HG02571 (cell line): Measurements from ENCODE around the gene FAM234B.
"Not testable (repeated sequence)": the region's sequence is repeated elsewhere in the genome, so short reads cannot be mapped to it uniquely, and the experiment has no call there.

Experiments
- ATAC-seq: cut with Tn5 transposase; IDR thresholded peaks from one replicate; pipeline ENCODE4 v1.9.1; 2021; ENCODE audit warnings: mild to moderate bottlenecking, moderate library complexity; ENCODE audit not compliant: unreplicated experiment

The FAM234B gene

DNA sequence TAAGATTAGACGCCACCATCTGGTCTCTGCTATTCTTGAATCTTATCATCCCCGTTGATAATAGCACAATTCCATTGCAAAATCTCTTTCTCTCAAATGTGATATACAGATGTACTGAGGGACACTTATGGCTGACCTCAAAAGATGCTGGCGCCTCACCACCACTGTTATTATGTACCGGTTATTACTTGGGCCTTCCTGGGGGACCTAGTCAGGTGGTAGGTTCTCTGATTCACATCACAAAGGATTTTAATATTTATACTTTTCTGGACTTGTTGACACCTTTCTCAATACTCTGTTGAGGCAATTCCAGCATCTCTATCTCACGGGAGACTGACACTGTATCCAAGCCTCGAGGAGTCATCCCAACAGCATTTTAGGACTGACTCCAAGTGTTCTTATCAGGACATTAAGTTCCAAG is 21.3 kb upstream of the FAM234B start:
- no peak for ATAC-seq

DNA sequence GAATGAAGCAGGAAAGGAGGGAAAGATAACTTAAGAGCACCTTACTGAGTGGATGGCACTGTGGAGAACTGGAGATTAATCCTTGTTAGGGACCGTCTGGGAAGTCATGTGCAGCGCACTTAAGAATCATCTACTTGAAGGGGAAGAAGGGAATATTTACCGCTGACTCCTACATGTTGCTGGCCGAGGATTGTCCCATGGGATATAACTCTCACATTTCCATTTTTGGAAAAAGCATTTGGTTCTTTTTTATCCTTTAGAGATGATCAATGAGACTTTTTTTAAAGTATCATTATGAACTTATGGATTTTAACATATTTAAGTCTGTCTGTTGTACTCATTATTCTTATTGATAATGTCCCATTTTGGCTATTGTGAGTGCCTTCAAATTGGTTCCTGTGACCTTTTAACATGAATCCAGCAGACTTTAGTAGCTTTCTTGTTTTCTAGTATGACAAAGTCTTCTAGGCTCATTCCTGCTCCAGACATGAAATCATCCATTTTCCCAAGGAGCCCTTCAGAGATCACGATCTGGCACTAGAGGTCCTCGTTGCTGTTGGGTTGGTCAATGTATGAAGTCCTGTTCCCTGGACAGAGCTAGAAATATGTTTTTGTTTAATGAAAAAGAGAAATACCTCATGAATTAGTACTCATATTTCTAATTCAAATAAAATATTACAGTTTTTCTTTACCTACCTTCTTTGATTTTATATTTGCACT is 20.2 kb upstream of the FAM234B start:
- ATAC-seq, result no peak

DNA sequence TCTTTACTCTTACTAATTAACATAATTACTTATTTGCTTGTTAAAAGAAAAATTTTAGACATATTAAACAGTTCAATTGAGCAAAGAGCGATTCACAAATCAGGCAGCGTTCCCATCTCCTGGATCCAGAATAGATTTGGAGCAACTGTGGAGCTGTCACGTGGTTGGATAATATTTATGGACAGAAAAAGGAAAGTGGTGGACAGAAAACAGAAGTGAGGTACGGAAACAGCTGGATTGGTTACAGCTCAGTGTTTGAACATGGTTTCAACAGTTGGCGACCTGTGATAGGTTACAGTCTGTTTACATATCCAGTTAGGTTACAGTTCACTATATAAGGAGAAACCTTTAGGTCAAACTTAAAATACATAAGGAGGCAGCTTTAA is 19.7 kb upstream of the FAM234B start:
- no peak for ATAC-seq

DNA sequence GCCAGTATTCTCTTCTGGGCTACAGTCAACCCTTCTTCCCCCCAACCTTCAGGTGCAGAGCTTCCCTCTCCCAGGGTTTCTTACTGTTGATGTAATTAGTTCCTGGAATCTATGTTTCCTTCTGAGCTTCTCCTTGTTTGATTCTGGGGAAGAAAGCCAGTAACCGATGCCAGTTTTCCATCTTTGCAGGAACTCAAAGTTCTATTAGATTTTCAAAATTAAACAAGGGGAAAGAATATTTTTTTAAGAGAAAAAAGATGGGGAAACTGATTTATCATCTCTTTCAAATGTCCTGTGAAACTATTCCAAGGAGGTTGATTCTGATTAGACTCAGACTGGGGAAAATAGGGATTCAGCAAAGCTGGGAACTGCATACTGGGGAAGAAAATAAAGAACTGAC is 17.9 kb upstream of the FAM234B start:
- no peak for ATAC-seq

DNA sequence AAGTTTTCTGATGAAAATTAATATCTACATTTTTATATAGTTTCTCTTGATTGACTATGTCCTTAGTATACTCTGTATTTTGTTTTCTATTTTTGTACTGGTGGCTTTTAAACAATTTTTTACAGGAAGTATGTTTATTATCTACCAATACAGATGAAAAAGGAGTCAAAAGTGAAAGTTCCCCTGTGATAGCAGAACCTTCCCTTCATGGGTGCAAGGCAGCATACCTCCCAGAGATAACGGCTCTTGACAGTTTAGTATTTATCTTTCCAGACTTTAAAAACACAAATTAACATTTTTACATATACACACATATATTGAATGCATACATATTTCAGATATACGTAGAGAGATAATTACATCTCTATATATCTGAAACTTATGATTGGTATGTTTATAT is 17.1 kb upstream of the FAM234B start:
- no peak for ATAC-seq

DNA sequence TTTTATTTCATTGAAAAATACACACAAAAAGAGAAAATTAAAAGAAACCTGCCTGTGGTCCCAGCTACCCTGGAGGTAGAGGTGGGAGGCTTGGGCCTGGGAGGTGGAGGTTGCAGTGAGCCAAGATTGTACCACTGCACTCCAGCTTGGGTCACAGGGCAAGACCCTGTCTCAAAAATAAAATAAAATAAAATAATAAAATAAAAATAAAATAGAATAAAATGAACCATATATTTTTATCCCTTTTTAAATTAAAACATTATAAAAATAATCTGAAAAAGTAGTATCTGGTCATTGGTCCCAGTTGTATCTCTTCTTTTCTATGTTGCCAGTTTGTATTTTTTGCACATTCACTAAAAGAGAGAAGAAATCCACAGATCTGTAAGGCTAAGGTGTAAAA is 16.7 kb upstream of the FAM234B start:
- ATAC-seq, result no peak

DNA sequence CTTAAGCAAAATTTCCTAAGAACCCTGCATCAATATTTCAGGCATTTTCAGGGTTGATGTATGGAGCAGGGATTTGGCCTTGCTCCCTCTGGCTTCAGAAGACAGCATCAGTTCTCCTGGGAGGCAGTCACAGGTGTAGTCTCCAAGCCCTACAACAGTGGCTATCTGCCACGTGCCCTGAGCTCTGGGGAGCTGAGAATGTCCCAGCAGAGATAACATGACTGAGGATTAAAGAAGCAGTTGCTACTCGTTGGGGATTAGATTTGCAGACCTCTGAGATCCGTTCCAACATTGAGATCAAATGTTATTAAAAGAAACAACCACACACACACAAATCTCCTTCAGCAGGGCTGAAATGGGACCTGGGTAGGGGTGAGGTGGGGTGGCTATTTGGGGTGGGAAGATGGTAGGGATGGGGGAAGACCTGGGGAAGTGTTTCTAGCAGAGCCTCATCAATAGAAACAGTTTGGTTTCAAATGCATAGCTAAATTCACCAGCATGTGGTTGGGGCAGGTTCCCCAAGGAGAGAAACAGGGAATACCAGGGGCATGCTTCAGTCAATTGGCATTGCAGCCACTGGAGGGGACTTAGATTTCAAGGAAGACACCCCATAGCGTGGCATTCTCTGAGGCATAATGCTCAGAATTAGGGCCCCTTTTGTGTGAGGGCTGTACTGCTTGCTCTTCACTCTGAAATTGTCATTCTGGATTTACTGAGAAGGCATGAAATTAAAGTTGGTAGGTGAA is 15.2 kb upstream of the FAM234B start:
- ATAC-seq, result no peak

DNA sequence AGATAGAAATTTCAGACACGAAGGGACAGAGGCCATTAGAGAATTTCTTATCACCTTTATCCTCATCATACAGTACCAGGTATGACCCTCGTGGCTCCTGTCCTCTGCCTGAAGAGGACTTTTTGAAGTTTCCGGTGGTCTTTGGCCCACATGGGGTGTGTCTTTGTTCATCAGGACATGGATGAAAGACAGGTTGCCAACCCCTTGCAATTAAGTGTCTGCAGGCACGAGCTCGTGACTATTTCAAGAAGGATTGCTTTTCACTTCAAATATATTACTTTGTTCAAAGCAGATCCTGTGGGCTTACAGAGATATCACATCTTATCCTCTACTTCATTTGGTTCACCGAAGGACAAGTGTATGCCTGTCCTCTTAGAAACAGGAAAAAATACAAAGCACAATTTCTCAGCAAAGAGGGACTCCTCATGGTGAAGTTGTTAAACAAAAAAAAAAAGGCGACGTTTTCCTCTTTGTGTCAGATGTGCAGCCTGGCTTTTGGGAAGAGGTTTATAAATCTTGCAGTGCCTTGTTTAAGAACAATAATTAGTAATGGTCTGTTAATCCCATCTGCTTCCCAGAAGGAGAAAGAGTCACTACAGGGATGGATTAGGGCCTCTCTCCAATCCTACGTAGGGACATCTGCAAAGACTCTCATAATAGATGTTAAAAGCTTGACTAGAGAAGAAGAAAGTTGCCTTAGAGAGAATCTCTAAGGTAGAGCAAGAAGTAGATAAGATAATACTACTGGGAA is 13.5 kb upstream of the FAM234B start:
- no peak for ATAC-seq

DNA sequence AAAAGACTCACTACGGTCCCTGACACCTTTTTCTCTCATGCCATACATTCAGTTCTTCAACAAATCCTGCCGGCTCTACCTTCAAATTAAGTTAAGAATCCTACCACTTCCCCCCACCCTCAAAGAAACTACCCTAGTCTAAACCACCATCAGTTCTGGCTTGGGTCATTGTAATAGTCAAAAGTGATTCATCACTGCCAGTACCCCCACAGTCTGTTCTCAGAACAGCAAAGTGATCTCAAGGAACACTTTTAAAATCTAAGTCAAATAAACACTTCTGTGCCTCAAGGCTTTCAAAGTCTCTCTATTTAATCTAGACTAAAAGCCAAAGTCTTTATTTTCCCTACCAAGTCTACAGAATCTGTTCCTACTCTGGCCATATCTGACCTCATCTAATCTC is 12.0 kb upstream of the FAM234B start:
- no peak for ATAC-seq

DNA sequence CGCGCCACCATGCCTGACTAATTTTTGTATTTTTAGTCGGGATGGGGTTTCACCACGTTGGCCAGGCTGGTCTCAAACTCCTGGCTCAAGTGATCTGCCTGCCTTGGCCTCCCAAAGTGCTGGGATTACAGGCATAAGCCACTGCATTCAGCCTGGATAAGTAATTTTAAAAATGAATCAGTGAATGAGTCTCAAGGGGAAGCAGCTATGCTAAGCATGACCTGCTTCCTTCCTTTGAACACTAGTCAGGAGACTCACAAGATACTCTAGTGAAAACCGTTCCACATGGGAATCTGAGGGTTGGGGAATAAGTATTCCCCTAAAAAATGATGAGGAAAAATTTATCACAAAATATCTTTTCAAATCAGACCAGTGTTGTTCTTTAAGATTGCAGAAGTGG is 10.7 kb upstream of the FAM234B start:
- no peak for ATAC-seq

DNA sequence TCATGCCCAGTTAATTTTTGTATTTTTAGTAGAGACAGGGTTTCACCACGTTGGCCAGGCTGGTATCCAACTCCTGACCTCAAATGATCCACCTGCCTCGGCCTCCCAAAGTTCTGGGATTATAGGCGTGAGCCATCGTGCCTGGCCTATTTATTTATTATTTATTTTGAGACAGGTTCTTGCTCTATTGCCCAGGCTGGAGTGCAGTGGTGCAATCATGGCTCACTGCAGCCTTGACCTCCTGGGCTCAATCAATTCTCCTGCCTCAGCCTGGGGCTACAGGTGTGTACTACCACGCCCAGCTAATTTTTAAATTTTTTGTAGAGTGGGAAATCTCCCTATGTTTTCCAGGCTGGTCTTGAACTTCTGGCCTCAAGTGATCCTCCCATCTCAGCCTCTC is 8.8 kb upstream of the FAM234B start:
- not testable (repeated sequence) for ATAC-seq

DNA sequence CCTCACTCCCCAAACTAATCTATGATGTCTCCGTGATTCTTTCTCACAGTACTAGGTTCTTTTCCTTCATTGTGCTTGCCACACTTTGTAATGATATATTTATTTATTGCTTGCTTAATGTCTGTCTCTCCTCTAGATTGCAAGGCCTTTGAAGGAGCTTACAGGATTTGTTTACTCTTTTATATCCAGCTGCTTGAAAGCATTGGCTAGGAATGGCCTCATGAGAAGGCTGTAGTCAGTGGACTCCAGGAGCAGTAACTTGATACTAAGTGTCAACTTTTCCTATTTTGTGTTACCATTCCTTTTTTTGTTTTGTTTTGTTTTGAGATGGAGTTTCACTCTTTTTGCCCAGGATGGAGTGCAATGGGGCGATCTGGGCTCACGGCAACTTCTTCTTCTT is 7.3 kb upstream of the FAM234B start:
- ATAC-seq, result no peak

DNA sequence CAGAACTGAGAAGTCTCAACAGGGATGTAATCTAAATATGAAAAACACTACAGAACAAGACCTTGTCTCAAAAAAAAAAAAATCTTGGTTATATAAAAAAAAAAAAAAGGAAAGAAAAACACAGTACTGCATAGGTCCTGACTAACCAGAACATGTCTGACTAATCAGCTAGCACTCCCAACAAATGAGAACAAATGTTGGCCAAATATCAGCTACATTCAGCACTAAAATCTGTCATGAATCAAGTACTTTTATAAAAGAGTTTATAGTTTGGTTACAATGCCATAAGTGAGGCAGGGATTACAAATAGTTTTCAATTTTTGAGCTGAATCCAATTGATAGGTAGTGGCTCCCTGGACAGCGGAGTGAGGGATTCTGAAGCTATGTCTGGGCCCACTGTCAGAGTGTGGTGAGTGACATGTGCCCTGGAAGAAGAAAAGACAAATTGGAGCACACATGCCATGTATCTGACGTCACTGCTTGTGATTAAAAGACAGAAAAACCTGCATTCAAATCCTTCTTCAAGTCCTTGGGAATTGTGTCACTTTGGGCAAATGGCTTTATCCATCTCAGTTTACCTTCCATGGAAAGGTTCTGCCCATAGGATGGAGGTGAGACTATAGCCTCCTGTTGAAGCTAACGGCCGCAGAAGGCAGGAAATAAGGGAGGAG is 5.6 kb upstream of the FAM234B start:
- ATAC-seq, result no peak

DNA sequence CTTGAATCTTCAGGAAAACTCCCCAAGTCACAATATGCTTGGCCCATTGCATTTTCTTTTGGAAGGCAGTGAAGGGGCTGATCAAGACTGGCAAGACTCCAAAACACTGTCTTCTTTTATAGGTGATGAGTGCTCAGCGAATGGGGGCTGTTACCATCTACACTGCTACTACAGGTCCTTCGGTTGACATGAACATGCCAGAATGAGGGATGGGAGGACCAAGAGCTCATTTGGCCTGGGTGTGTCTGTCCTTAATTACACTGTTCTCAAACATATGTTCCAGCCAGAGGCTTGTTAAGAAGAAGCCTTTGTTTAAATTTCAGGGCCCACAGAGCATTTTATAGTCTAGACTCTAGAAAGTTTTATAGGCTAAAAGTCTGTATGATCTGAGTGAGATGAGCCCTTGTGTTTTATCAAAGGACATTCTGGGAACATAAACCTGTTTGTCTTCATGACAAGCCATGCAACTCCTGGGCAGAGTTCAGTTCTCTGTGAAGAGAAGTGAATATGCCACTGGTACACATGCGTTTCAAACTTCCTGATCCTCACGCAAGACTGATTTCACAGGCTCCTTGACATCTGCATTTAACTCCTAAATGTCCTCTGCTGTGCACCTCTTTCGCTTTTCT is 4.7 kb upstream of the FAM234B start:
- ATAC-seq, result no peak

DNA sequence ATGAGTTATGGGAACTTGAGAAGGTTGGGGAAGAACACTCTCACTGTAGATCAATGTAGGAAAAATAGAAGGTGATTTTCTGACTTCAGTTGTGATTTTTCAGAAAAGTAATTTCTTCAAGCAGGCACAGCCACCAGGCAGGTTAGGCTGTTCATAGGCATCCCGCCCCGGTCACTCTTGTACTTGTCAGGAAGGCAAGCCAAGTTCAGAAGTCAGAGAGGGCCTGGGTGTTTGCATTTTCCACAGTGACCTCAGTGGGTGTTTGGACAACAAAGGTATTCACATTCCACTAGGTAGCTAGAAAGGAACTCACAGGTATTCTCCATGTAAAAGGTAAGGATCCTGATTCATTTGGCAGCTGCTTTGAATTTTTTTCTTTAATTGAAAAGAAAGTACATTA is 3.0 kb upstream of the FAM234B start:
- ATAC-seq, result no peak

DNA sequence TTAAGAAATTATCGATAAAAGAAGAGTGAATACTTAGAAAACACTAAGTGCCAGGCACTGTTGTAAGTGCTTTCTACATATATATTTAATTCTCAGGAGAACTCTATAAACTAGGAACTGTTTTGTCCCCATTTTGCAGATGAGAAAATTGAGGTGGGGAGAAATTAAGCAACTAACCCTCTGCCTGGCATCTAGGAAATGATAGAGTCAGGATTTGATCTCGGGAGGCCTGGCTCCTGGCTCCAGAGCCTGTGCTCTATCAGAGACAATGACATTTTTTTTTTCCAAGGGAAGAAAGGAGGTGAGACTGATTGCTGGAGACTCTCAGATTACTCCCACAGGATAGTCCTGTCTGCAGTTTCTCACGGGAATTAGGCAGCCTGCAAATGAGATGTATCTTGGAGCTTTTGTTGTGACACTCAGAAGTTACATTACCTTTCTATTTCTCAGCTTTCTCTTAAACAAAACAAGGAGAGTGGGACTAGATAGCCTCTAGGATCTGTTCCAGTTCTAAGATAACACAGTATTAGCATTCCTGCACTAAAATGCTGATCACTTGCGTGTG is 1.4 kb upstream of the FAM234B start:
- no peak for ATAC-seq

DNA sequence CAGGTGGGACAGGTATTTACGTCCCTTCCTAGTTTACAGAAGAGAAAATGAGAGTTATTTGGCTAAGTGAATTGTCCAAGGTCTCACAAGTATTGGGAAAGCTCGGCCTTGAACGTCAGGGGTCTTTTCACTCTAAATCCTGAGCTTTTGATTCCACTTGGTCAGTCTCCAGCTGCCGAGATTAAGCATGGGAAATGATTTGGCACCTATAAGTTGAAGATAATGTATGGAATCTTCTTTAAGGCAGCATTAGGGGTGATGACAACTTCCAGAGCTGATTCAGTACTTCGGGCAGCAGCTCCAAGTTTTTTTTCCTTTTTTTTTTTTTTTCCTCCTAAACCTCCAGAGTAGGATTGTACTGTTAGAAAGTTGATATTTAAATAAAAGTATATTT is 722 bp downstream of the FAM234B start:
- ATAC-seq, result no peak

DNA sequence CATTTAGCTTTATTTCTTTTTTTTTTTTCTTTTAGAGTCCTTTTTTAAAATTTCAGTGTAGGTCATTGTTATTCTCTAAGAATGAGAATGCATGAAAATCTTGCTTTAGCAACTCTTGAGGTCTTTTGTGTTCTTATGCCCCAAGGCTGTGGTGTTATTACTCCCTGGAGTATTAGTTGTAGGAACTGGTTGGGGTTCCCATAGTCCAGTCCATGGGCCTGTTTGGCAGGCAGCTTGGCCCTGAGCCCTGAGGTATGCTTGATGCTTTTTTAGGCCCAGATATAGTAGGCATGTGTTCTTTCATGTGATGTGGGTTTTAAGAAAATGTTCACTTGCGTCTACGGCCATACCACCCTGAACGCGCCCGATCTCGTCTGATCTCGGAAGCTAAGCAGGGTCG is 1.6 kb downstream of the FAM234B start:
- no peak for ATAC-seq

DNA sequence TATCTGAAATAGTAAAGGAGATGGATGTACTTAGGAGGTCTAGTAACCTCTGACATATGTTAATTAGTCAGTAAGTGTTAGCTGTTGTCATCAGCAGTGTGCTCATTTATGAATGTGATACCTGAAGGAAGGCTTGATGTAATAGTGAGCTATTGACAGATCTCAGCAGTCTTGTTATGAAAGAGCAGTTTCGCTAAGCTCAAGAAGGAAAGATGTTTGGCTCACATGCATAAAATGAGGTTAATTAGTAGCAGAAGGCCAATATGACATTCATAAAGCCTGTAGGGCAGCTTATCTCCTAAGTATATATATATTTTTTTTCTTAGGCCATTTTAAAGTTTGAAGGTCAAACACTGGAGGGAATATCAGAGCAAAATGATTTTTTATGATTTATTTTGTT is 2.8 kb downstream of the FAM234B start:
- no peak for ATAC-seq

DNA sequence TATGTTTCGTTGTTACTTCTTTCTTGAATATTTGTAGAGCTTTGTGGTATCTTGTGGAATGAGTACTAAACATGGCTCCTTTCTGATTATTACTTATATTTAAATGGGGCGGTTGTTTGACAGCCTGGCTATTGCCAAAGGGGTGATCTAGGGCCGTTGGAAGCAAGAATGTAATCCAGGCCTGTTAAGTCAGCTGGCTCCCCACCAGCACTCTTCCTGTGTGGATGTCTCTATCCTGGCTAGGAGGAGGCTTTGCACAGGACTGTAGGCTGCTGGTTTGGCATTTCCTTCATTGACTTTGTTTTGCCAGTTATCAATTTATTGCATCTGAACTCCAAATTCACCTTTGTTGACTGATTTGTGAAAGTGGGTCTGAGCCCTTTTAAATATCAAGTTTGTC is 5.6 kb downstream of the FAM234B start:
- no peak for ATAC-seq

DNA sequence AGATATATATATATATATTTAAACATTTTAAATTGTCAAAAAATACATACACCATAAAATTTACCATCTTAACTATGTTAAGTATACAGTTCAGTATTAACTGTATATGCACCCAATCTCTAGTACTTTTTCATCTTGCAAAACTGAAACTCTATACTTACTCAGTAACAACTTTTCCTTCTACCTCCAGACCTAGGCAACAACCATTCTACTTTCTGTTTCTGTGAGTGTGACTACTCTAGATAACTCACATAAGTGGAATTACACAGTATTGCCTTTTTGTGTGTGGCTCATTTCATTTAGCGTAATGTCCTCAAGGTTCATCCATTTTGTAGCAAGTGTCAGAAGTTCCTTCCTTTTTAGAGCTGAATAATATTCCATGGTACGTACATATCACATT is 8.2 kb downstream of the FAM234B start:
- ATAC-seq, result no peak
